GM18858 (cell line): Measurements from ENCODE around the gene SPIRE2.
A peak's percentile ranks its signal among the peaks of the same experiment; 100 is the strongest.
"Not testable (repeated sequence)": the region's sequence is repeated elsewhere in the genome, so short reads cannot be mapped to it uniquely, and the experiment has no call there.

ENCODE experiments used
- ATAC-seq: cut with Tn5 transposase; IDR thresholded peaks from one replicate; pipeline ENCODE4 v1.9.1; 2021; ENCODE audit not compliant: unreplicated experiment

The SPIRE2 gene

DNA sequence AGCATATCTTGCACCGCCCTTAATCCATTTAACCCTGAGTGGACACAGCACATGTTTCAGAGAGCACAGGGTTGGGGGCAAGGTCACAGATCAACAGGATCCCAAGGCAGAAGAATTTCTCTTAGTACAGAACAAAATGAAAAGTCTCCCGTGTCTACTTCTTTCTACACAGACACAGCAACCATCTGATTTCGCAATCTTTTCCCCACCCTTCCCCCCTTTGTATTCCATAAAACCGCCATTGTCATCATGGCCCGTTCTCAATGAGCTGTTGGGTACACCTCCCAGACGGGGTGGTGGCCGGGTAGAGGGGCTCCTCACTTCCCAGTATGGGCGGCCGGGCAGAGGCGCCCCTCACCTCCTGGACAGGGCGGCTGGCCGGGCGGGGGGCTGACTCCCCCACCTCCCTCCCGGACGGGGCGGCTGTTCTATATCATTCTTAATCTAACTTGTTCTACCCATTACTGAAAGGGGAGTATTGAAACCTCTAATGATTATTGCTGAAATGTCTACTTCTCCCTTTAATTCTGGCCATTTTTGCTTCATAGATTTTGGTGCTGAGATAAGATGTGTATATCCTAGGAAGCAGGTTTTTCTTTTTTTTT is 21.6 kb upstream of the SPIRE2 start:
- ATAC-seq, result not testable (repeated sequence)

DNA sequence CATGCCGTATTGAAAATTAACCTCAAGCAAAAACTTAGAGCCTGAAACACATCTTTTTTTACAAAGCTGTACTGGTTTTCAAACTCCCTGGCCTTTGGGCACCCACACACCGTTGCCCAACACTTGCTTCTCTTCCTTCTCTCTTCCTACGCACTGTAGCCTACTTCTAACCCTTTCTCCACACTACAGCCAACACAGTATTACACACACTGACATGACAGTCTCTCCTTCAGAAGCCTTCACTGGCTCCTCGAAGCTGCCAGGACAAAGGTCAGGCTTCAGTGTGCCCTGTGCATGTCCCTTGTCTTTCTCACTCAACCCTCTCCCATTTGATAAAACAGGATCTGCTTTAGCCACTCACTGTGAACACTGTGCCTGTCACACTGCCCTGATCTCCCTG is 19.8 kb upstream of the SPIRE2 start:
- no peak for ATAC-seq

DNA sequence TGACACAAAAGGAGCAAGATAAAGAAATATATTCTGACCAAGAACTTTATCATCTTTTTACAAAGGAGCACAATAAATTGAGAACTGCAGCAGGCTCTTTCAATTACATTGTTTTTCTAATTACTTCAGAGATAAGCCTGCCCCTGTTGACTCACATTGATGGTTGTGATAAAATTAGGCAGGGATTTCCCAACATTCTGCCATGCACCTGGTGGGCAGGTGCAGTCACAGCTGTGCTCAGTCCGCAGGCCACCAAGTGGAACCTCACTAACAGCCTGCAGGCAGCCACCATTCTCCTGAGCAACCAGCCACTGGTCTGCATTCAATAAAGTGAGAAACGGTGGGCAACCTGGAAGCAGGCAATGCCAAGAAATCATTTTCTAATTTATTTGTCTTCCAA is 17.0 kb upstream of the SPIRE2 start:
- no peak for ATAC-seq

DNA sequence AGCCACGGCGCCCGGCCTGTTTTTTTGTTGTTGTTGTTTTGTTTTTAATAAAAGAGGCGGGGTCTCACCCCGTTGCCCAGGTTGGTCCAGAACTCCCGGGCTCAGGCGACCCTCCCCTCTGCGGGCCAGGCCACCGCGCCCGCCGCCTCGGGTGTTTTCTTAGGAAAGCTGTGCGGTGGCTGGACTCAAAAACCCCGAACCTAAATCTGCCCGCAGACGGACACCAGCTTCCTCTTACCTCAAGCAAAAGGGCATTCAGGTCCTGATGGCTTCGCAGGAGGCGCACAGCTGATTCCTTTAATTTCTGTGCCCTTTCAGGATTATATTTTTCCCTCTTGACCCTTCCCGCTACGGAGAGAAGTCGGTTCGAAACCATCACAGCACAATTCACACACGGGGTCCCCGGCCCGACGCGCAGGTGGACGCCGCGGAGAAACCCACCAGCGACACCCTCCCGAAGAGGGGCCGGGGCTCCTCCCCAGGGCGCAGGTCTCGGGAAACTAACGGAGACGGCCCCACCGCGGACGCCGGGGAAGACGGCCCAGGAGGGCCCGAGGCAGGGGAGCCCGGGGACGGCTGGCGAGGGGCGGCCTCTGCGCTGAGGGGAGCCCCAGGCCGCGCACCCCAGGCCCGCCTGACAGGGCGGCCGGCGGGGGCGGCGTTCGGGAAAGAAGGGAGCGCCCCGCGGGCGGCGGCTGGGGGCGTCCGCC is 12.5 kb upstream of the SPIRE2 start:
- ATAC-seq, result peak; percentile 25

DNA sequence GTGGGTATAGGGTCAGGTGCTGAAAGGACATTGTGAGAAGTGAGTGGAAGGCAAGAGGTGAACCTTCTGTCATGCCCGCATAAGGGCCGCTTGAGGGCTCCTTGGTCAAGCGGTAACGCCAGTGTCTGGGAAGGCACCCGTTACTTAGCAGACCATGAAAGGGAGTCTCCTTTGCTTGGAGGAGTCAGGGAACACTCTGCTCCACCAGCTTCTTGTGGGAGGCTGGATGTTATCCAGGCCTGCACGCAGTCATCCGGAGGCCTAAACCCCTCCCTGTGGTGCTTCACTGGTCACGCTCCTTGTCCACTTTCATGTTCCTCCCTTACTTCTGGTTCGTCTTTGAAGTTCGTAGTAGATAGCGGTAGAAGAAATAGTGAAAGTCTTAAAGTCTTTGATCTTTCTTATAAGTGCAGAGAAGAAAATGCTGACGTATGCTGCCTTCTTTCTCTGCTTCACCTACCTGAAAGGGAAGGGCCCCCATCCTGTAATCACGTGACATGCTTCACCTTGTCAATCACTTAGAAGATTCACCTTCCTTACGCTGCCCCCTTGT is 9.3 kb upstream of the SPIRE2 start:
- not testable (repeated sequence) for ATAC-seq

DNA sequence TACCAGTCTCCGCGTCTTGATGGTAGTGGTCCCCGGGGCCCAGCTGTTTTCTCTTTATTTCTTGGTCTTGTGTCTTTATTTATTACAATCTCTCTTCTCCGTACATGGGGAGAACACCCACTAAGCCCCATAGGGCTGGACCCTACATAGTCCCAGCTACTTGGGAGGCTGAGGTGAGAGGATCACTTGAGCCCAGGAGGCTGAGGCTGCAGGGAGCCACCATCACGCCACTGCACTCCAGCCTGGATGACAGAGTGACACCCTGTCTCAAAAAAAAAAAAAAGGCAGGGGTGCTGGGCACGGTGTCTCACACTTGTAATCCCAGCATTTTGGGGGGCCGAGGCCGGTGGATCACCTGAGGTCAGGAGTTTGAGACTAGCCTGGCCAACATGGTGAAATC is 8.8 kb upstream of the SPIRE2 start:
- not testable (repeated sequence) for ATAC-seq

DNA sequence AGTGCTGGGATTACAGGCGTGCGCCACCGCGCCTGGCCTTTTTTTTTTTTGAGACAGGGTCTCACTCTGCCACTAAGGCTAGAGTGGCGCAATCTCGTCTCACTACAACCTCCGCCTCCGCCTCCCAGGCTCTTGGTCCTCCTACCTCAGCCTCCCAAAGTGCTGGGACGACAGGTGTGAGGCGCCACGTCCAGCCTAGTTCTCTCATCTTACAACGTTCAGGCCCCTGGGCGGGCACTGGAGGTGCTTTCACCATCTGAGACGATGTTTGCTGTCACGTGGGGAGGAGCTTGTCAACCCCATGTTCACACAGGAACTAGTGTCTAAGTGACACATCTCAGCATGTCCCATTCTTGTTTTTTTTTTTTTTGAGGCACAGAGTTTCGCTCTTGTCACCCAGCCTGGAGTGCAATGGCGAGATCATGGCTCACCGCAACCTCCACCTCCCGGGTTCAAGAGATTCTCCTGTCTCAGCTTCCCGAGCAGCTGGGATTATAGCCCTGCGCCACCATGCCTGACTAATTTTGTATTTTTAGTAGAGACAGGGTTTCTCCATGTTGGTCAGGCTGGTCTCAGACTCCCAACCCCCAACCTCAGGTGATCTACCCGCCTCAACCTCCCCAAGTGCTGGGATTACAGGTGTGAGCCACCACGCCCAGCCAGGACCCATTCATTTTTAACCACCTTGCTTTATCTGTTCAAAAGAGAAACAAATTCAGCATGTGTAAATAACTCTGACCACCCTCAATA is 6.7 kb upstream of the SPIRE2 start:
- ATAC-seq, result no peak

DNA sequence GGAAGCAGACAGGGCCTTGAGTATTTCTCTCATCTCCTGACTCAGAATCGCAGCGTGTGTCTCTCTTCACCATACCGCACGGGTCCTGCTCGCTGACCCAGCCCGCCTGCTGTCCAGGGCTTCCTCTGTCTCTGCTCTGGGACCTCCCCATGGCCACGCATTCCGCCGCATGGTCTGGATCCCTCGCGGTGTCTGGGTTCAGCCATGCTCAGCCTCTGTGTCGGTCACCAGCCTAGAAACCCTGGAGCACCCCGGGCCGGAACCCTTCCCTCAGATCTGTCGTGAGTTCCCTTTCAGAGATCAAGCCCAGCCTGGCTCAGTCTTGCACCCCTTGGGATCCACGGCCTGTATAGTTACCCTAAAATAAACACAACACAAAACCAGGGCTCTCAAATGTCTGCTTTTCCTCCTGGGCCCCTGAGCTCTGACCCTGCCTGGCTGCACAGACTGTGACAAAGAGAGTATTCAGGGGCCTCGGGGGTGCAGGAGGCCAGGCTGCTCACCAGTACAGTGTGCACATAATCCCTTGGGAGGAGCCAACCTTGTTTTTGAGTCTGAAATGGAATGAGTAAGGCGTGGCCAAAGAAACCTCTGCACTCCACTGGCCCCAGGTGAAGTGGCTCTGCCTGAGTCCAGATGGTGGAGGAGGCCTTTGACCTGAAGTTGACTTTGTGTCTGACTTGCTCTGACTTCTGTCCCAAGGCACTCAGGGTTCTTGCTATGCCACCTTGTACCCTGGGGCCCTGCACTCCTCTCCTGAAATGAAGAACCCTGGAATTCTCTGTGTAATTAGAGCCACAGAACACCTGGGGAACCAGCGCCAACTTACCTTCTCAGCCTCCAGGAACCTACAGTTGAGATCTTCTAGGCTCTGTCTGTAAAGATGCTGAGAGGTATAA is 5.8 kb upstream of the SPIRE2 start:
- no peak for ATAC-seq

DNA sequence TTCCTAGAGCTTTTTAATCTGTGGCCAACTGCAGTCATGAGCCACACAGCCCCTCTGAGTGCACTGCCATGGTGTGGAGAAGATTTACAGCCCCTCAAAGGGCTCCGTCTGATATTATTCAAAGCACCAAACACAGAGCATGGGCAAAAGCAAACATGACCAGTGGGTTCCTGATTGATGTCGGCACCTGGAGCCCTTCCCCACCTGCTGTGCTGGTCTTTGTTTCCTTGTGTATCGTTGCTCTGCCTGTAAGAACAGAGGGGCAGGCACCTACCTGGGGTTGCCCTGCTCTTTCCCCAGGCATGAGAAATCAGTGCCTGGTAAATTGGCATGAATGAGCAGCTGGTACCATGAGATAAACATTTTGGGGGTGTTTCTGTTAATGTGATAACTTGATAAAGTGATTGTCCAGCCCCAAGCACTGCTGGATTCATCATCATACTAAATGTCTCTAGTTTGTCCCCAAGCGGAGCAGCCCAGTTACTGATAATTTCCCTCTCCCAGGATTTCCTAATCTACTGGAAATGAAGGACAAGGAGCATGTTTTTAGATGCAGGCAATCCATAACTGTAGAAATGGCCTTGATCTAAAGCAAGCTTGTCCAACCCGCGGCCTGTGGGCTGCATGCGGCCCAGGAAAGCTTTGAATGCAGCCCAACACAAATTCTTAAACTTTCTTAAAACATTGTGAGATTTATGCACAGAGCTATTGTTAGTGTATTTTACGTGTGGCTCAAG is 5.0 kb upstream of the SPIRE2 start:
- no peak for ATAC-seq

DNA sequence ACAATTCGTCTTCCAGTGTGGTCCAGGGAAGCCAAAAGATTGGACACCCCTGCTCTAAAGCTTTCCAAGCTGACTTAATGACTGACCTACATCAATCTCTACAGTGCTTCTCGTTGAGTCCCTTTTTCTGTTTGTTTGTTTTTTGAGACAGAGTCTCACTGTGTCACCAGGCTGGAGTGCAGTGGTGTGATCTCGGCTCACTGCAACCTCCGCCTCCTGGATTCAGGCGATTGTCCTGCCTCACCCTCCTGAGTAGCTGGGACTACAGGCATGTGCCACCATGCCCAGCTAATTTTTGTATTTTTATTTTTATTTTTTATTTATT is 4.5 kb upstream of the SPIRE2 start:
- ATAC-seq, result not testable (repeated sequence)

DNA sequence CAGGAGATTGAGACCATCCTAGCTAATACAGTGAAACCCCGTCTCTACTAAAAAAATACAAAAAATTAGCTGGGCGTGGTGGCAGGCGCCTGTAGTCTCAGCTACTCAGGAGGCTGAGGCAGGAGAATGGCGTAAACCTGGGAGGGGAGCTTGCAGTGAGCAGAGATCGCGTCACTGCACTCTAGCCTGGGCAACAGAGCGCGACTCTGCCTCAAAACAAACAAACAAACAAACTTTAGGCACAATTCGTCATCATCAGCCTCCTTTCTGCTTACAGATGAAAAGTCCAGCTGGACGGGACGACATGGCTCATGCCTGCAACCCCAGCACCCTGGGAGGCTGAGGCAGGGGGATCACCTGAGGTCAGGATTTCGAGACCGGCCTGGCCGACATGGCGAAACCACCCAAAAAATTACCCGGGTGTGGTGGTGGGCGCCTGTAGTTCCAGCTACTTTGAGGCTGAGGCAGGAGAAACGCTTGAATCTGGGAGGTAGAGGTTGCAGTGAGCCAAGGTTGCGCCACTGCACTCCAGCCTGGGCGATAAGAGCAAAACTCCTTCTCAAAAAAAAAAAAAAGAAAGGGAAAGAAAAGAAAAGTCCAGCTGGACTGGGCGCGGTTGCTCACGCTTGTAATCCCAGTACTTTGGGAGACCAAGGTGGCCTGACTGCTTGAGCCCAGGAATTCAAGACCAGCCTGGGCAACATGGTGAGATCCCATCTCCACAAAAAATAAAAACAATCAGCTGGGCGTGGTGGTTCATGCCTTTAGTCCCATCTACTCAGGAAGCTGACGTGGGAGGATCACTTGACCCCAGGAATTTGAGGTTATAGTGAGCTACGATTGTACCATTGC is 1.5 kb upstream of the SPIRE2 start:
- no peak for ATAC-seq

DNA sequence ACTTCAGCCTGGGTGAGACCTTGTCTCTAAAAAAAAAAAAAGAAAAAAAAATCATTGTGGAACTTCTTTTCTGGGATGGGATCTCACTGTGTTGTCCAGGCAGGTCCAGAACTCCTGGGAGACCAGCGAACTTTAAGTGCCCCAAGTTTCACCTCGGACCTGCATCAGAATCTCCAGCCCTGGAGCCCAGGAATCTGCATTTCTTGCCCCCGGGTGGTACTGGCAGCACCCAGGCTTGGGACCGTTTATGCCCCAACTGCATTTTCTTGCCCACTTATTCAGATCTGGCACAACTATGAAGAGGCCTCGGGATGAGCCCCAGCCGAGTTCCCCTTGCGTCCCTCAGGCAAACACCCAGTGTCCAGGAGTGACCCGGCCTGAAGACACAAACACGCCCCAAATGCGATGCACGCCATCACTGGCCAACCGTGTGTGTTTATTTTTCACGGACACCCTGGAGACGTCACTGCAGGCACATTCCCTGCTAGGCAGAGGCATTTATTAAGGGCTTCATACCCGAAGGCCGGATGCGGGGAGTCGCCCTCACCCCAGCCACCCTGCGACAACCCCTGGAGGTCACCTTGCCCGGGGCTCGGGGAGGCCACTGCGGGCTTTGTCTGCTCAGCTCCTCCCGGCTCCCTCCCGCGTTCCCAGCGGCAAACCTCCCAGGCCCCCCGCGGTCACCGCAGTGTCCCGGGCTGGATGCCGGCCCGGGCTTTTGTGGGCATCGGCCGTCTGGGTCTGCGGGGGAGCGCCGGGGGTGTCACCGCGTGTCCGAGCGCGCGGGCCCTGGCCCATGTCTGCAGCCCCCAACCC is 684 bp upstream of the SPIRE2 start:
- no peak for ATAC-seq

DNA sequence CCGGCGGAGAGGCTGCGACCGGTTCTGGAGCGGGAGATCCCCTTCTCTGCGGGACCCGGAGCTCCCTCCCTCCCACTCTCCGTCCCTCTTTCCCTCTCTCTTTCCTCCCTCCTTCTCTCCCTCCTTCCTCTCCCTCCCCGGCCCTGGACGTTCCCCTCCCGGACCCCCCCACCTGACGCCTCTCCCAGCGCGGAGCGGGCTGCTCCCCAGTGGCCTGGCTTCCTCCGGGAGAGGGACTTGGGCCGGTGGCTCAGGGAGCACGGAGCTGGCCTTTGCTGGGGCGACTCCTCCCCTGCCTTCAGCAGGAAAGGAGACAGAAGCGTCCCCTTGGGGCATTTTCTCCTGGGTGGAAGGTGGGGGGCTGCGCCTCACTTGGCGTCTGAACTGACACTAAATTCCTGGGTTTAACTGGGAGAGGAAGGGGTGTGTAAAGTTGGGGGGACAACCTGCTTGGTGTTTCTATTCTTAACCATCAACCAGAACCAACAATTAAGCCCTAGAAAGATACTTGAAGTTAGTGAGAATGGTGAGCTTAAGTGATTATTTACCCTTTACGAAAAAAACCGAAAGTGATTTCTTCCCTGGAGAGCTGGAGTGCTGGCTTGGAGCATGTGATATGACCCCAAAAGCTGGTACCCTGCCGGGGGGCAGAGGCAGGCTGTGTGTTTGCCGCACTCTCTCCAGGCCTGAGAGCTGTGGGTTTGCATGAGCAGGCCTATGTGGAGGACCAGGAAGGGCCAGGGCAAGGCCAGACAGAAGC is 775 bp downstream of the SPIRE2 start:
- no peak for ATAC-seq

DNA sequence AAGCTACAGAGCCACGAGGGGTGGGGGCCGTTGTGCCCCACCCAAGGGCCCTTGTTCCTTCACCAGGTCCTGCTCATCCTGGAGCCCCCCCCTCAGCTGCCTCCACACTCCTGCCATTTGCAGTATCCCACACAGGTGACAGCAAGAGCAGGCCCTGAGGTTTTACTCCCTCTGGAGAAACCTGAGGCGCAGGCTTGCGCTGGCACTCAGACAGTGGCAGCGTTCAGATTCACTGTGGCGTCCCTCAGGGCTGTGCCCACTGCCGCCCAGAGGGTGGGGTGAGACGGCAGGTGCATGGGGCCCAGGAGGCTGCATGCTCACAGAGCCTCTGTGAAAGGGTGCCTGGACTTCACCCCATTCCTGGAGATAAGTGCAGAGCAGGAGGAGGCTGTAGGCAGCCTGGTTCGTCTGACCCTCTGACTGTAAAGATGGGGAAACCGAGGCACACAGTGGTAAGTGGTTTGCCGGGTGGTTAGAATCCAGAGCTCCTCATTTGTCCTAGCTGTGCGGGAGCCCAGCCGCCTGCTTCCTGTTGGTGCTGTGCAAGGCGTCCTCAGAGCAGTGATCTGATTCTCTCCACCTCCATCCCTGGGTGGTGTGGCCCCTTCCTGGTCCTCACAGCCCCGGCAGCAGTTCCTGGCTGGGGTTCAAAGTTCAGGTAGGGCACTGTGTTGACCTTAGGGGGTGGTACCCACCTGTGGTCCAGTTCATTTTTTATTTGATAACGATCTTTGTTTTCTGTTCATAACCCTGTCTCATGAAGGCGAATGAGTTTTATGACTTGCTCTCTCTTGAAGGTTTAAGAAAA is 1.6 kb downstream of the SPIRE2 start:
- no peak for ATAC-seq

DNA sequence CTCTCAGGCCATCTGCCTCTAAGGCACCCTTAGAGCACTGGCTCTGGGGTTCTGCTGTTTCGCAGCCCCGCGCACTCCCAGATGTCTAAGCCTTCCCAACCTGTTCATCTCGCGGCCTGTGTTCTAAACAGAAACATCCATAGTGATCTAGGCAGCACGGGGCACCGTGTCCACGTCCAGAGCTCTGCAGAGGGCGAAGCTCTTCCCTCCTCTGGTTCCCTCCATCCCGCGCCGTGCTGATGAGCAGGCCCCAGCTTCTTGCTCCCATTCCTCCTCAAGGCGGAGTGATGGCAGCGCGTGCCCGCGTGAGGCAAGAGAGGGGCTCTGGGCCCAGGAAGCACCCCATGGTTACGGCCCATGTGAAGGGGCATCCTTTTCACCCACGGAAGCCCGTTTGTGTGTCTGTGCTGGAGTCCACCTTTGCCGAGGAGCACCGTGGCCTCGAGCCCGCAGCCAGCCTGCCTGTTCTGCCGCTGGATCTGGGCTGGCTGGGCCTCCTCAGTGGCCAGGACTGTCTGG is 3.6 kb downstream of the SPIRE2 start:
- ATAC-seq, result no peak

DNA sequence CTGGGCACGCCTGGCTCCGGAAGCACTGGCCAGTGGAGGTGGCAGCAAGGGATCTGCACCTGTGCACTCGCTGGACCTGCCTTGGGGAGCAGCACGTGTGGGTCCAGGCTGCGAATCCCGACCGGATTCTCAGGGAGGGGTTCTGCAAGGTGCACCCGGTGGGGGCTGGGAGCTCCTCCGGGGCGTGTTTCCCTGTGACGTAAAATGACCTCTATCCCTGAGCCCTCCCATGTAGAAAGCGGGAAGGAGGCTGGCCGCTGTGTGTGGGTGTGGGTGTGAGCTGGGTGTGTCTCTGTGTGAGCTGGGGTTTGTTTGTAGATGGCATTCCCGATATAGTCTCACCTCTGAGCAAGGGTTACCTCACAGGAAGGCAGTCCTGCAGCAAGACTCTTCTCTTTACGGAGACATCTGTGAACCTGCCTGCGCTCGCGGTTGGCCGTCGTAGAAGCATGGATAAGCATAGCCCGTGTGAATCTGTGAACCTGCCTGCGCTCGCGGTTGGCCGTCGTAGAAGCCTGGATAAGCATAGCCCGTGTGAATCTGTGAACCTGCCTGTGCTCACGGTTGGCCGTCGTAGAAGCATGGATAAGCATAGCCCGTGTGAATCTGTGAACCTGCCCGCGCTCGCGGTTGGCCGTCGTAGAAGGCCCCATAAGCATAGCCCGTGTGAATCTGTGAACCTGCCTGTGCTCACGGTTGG is 5.5 kb downstream of the SPIRE2 start:
- not testable (repeated sequence) for ATAC-seq
